Glutamatergic neuron (in vitro differentiated cells): ENCODE measurements around the gene SLC37A2. TPM values are rescaled to one million over a fixed set of nuclear protein-coding genes. Genes with fewer than 3 reads are reported as not detected.

Experiments
- DNase-seq: peaks from one replicate; pipeline ENCODE4 v3.0.0; 2022
- H3K27ac Mint-ChIP-seq: one replicate; pipeline ENCODE4 v1.8.0; 2020; ENCODE audit warnings: mild to moderate bottlenecking, mixed read lengths, inconsistent platforms; ENCODE audit not compliant: unreplicated experiment
- H3K27me3 Mint-ChIP-seq: one replicate; pipeline ENCODE4 v1.8.0; 2020; ENCODE audit warnings: mild to moderate bottlenecking, moderate library complexity, mixed read lengths, inconsistent platforms; ENCODE audit not compliant: unreplicated experiment
- H3K36me3 Mint-ChIP-seq: one replicate; pipeline ENCODE4 v1.8.0; 2020; ENCODE audit warnings: mild to moderate bottlenecking, mixed read lengths, inconsistent platforms; ENCODE audit not compliant: unreplicated experiment
- H3K4me1 Mint-ChIP-seq: one replicate; pipeline ENCODE4 v1.8.0; 2020; ENCODE audit warnings: mild to moderate bottlenecking, low read depth, mixed read lengths, inconsistent platforms; ENCODE audit not compliant: unreplicated experiment
- H3K4me3 Mint-ChIP-seq: one replicate; pipeline ENCODE4 v1.8.0; 2020; ENCODE audit warnings: mild to moderate bottlenecking, mixed read lengths, inconsistent platforms; ENCODE audit not compliant: unreplicated experiment
- H3K9me3 Mint-ChIP-seq: one replicate; pipeline ENCODE4 v1.8.0; 2020; ENCODE audit warnings: mild to moderate bottlenecking, moderate library complexity, mixed read lengths, inconsistent platforms; ENCODE audit not compliant: unreplicated experiment
- total RNA-seq: library from RNA; stranded (reverse); fragmentation: NEBNext Ultra II Directional; extraction: Animal tissue kit (Norgen Biotek cat#: 25700); gene quantifications from one replicate; pipeline ENCODE4 v1.2.1, GENCODE V29; 2021; ENCODE audit not compliant: unreplicated experiment
- TF ChIP-seq, protein P1 (sequence below): fragments of 200-600 bp; sonication (generic); IDR thresholded peaks from one replicate; pipeline ENCODE4 v1.5.0; 2021; ENCODE audit not compliant: partially characterized antibody, unreplicated experiment

The SLC37A2 gene
- total RNA-seq, 1 donor from 2014 or later, result 0.74 TPM

DNA sequence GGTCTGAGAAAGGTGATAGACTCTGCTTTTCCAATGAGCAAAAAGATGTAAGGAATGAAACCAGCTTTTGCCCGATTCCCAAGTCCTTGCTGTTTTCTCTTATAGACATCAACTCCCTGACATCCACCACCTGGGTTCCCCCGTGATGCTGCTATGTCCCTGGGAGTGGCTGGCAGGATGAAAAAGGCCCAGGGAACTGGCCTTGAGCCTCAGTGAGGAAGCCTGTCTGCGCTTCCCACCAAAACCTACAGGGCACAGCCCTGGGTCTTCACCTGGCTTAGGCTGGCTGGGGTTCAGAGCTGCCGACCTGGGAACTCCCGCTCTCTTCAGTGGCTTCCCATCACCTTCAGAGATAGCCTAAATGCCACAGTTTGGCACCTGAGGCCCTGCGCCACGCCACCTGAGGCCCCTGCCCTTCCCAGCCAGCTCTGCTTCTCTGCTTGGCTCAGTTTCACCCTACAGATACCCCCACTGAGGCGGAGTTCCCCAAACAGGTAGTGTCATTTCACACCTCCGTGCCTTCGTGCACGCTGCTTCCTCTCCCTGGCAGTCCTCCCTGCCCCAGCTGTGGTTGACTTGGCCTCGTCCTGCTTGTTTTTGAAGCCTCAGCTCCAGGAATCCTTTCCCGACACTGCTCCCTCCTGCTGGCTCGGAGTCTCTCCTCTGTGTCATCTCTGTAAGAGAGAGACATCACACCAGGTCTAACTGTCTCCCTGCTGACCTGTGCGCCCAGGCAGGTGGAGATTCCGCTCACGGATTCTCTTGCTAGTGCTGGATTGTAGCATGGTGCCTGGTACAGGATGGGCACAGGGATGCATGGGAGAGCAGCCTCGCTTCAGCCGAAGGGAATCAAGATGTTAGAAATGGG, 10.7 kb downstream of the SLC37A2 start:
- Mint-ChIP-seq H3K27ac (no peak overlapping the region), H3K4me1 (no peaks in the 10 kb centered on the region), H3K4me3 (no peak overlapping the region), H3K9me3 (no peaks in the 10 kb centered on the region), H3K27me3 (peaks cover 8% of the 10 kb centered on the region), H3K36me3 (no peaks in the 10 kb centered on the region)
- DNase-seq, result no peak
- TF ChIP-seq, protein P1, sequence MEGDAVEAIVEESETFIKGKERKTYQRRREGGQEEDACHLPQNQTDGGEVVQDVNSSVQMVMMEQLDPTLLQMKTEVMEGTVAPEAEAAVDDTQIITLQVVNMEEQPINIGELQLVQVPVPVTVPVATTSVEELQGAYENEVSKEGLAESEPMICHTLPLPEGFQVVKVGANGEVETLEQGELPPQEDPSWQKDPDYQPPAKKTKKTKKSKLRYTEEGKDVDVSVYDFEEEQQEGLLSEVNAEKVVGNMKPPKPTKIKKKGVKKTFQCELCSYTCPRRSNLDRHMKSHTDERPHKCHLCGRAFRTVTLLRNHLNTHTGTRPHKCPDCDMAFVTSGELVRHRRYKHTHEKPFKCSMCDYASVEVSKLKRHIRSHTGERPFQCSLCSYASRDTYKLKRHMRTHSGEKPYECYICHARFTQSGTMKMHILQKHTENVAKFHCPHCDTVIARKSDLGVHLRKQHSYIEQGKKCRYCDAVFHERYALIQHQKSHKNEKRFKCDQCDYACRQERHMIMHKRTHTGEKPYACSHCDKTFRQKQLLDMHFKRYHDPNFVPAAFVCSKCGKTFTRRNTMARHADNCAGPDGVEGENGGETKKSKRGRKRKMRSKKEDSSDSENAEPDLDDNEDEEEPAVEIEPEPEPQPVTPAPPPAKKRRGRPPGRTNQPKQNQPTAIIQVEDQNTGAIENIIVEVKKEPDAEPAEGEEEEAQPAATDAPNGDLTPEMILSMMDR, result no peak

DNA sequence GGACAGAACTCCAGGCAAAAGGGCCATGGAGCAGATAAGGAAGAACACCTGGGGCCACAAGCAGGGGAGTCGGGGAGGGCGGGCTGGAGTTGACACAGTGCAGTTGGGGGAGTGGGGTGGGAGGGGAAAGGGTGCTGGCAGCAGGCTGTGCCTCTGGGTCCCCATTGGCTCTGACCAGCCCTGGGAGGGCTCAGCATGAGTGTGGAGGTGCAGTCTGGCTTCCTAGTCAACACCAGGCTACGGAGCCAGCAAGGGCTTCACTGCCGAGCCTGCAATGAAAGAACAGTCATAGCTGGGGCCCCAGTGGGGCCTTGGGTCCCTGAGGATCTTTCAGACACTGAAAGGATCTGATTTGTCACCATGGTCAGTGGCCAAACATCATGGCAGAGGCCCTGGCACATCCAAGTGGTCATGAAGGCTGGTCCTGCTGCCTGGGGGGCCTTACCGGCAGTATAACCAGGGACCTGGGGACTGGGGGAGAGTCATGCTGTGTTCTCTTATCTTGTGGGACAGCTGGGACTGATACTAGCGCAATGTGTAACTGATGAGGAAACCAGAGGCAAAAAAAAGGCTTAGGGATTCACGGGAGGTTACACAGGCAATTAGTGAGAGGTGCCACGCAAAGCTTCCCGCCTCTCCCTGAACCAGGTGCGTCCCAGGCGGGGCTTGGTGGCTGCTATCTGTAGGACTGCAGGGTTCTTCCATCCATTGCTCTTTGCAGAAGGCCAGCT, 11.6 kb downstream of the SLC37A2 start:
- DNase-seq, result no peak
- TF ChIP-seq, protein P1, result no peak

DNA sequence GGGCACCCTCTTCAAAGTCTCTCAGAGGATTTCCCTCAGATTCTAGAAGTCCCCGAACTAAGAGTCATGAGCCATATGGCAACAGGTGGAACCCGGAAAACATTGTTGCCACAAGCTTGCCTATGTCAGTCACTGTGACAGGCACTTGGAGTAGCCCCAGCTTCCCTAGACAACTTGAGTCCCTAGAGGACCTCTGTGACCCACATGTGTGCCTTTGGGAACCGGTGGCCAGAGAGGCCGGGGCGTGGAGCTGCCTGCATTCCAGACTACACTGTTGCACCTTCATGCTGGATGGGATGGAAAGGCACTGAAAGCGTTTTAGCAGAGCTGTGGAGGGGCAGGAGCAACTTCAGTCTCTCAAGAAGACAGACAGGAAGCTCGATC, 12.1 kb downstream of the SLC37A2 start:
- no peak for DNase-seq
- no peaks in the 10 kb centered on the region for H3K9me3 Mint-ChIP-seq
- no peak overlapping the region for H3K27ac Mint-ChIP-seq
- TF ChIP-seq, protein P1, result no peak
- no peak overlapping the region for H3K4me3 Mint-ChIP-seq
- H3K27me3 Mint-ChIP-seq, result peaks cover 8% of the 10 kb centered on the region
- H3K4me1 Mint-ChIP-seq, result no peaks in the 10 kb centered on the region
- H3K36me3 Mint-ChIP-seq, result no peaks in the 10 kb centered on the region

More for the DNA sequence above, 11.6 kb downstream of the SLC37A2 start:
- Mint-ChIP-seq H3K36me3 (no peaks in the 10 kb centered on the region), H3K9me3 (no peaks in the 10 kb centered on the region), H3K27me3 (peaks cover 8% of the 10 kb centered on the region), H3K4me1 (no peaks in the 10 kb centered on the region), H3K4me3 (no peak overlapping the region), H3K27ac (no peak overlapping the region)

DNA sequence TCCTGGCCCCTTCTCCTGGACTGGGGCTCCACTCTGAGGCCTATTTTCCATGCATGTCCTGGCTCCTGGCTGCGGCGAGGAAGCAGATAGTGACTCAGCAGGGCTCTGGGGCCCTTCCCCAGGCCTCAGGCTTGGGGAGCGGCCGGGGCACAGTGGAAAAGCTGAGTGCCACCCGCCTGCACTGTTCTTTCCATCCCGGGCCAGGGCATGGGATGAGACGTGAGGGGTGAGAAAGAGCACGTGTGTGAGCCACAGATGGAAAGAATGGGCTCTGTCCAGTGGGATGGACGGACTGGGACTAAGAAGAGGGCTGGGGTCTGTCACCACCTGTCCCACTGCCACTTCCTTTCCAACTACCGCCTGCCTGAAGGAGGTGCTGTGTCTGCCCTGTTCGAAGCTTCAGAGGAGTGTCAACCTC, 12.8 kb downstream of the SLC37A2 start:
- no peaks in the 10 kb centered on the region for H3K9me3 Mint-ChIP-seq
- H3K4me1 Mint-ChIP-seq, result no peaks in the 10 kb centered on the region
- H3K27me3 Mint-ChIP-seq, result peaks cover 8% of the 10 kb centered on the region
- no peaks in the 10 kb centered on the region for H3K36me3 Mint-ChIP-seq
- TF ChIP-seq, protein P1, result no peak
- no peak overlapping the region for H3K4me3 Mint-ChIP-seq
- DNase-seq, result no peak
- no peak overlapping the region for H3K27ac Mint-ChIP-seq

DNA sequence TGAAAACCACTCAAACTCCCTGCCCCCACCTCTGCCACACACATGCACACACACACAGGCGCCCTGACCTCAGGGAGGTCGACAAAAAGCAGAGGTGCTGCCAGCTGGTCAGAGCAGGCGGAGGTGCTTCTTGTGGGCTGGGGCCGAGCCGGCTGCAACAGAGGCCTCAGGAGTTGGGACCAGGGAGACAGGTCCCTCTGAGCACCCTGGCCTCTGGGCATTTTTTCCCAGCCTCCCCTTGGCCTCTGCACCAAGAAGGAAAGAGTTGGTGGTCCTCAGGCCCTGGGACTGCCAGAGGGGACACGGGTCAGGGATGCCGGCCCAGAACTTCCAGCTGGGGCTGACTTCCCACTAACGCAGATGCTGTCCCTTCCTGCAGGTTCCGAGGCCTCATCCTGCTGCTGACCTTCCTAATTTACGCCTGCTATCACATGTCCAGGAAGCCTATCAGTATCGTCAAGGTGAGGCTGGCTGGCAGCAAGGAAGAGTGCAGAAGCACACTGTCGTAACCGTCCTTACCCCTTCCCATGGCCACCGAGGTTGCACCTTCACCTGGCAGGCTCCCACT, 13.4 kb downstream of the SLC37A2 start:
- Mint-ChIP-seq H3K36me3 (no peaks in the 10 kb centered on the region), H3K27ac (no peak overlapping the region), H3K4me1 (no peaks in the 10 kb centered on the region), H3K4me3 (no peak overlapping the region), H3K27me3 (peaks cover 5% of the 10 kb centered on the region), H3K9me3 (no peaks in the 10 kb centered on the region)
- no peak for DNase-seq
- TF ChIP-seq, protein P1, result no peak
